Activated T-cell treated with anti-CD3 and anti-CD28 coated beads for 48 hours (primary cell): ENCODE data around the gene TMPRSS5.

ENCODE experiments used
- DNase-seq: peaks from one replicate; pipeline ENCODE4 v3.0.0-alpha.2; 2020; ENCODE audit warnings: low read depth

TMPRSS5 gene

GRCh38 chr11:113667801-113668200, 38.3 kb downstream of the TMPRSS5 start:
- no peak for DNase-seq

GRCh38 chr11:113666584-113666983, 39.5 kb downstream of the TMPRSS5 start:
- no peak for DNase-seq

- DNase-seq, result no peak
Measured at GRCh38 chr11:113664981-113665710, 41.0 kb downstream of the TMPRSS5 start.

GRCh38 chr11:113664069-113664980, 41.8 kb downstream of the TMPRSS5 start:
- DNase-seq, result no peak

GRCh38 chr11:113663567-113663966, 42.5 kb downstream of the TMPRSS5 start:
- no peak for DNase-seq

GRCh38 chr11:113655771-113656170, 50.3 kb downstream of the TMPRSS5 start:
- no peak for DNase-seq

GRCh38 chr11:113651023-113651422, 55.1 kb downstream of the TMPRSS5 start:
- no peak for DNase-seq

GRCh38 chr11:113649311-113649710, 56.8 kb downstream of the TMPRSS5 start:
- no peak for DNase-seq

GRCh38 chr11:113647856-113648255, 58.3 kb downstream of the TMPRSS5 start:
- DNase-seq, result no peak

- DNase-seq, result no peak
Measured at GRCh38 chr11:113647108-113647507, 59.0 kb downstream of the TMPRSS5 start.

GRCh38 chr11:113645593-113646349, 60.3 kb downstream of the TMPRSS5 start:
- no peak for DNase-seq

GRCh38 chr11:113644605-113645004, 61.5 kb downstream of the TMPRSS5 start:
- DNase-seq, result no peak

GRCh38 chr11:113643701-113644100, 62.4 kb downstream of the TMPRSS5 start:
- no peak for DNase-seq

- no peak for DNase-seq
Measured at GRCh38 chr11:113643006-113643585, 63.0 kb downstream of the TMPRSS5 start.

- no peak for DNase-seq
Measured at GRCh38 chr11:113642090-113642489, 64.0 kb downstream of the TMPRSS5 start.

GRCh38 chr11:113638376-113638775, 67.7 kb downstream of the TMPRSS5 start:
- no peak for DNase-seq

- DNase-seq, result no peak
Measured at GRCh38 chr11:113637636-113638035, 68.5 kb downstream of the TMPRSS5 start.
